Measurements from ENCODE around the gene SPEM1.
A peak's percentile ranks its signal among the peaks of the same experiment; 100 is the strongest.
"Not testable (repeated sequence)": the region's sequence is repeated elsewhere in the genome, so short reads cannot be mapped to it uniquely, and the experiment has no call there.

The SPEM1 gene

DNA sequence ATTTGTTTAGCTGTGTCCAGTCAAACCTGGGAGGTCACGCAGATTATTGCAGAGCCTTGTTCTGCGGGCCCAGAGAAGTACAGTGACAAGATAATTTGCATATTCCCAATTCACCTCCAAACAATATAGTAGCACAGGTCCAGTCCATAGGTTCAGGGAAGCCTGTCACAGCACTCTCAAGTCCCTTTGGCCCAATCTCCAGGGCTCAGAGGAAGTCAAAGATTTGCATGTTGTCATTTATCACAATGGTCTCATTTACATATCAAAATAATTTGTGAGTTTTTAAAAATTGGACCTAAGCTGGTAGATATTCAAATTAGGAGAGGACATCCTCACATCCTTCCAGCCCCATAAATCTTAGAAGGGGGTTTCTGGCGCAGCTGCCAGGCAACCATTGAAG is 47.4 kb downstream of the SPEM1 start:
- no peaks in the 10 kb centered on the region for H3K9me3 ChIP-seq (ENCODE audit: low read length)
- H3K9ac ChIP-seq (ENCODE audit: low read length): no peak overlapping the region
- H3K4me3 ChIP-seq (ENCODE audit: low read depth in 1 of 2, low read length in 2 of 2): no peak overlapping the region
- peaks cover 8% of the 10 kb centered on the region for H3K36me3 ChIP-seq (ENCODE audit: insufficient read depth, low read length)
- peaks cover 32% of the 10 kb centered on the region for H3K4me1 ChIP-seq (ENCODE audit: insufficient read depth, low read length)
- H3K27ac ChIP-seq (ENCODE audit: low read depth, low read length): peak overlapping the region; percentile 21
- no peaks in the 10 kb centered on the region for H3K27me3 ChIP-seq (ENCODE audit: control insufficient read depth in 1 of 2, insufficient read depth in 2 of 2, low read length in 2 of 2)

DNA sequence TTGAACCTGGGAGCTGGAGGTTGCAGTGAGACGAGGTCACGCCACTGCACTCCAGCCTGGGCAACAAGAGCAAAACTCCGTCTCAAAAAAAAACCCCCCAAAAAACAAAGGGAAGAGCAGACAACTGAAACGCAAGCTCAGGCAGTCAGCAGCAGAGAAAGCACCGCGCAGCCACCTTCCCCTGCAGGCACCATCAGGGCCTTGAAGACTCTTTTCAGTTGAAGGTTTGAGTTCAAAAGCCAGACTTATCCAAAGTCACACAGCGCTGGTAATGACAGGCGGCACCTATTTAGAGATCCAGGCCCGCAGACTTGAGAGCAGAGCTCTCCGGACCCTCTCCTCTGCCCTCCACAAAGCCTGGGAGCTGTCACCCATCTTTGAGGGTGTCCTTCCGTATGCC is 48.2 kb downstream of the SPEM1 start:
- Histone ChIP-seq H3K4me1 (ENCODE audit: insufficient read depth, low read length) (peaks cover 32% of the 10 kb centered on the region), H3K27ac (ENCODE audit: low read depth, low read length) (no peak overlapping the region), H3K27me3 (ENCODE audit: control insufficient read depth in 1 of 2, insufficient read depth in 2 of 2, low read length in 2 of 2) (no peaks in the 10 kb centered on the region), H3K4me3 (ENCODE audit: low read depth in 1 of 2, low read length in 2 of 2) (no peak overlapping the region), H3K9me3 (ENCODE audit: low read length) (no peaks in the 10 kb centered on the region), H3K9ac (ENCODE audit: low read length) (no peak overlapping the region), H3K36me3 (ENCODE audit: insufficient read depth, low read length) (peaks cover 8% of the 10 kb centered on the region)

DNA sequence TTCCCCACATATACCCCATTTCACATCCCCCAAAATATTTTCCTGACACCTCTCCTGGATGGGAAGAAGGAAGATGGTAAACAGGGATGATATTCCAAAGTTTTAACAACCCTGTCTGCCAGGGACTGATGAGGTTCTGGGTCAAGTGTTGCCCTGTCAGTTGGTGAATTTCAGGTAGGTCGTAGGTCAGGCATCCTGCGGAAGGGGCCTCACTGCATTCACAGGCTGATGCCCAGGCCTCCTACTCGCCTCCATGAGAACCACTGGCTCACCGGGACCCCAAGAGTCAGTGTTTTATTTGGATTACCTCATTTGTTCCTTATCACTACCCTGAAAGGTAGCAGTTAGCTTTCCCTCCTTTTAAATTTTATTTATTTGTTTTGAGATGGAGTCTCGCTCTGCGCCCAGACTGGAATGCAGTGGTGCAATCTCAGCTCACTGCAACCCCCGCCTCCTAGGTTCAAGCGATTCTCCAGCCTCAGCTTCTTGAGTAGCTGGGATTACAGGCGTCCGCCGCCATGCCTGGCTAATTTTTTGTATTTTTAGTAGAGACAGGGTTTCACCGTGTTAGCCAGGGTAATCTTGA is 48.8 kb downstream of the SPEM1 start:
- Histone ChIP-seq H3K27ac (ENCODE audit: low read depth, low read length) (no peak overlapping the region), H3K4me3 (ENCODE audit: low read depth in 1 of 2, low read length in 2 of 2) (no peak overlapping the region), H3K36me3 (ENCODE audit: insufficient read depth, low read length) (peaks cover 4% of the 10 kb centered on the region), H3K9ac (ENCODE audit: low read length) (no peak overlapping the region), H3K27me3 (ENCODE audit: control insufficient read depth in 1 of 2, insufficient read depth in 2 of 2, low read length in 2 of 2) (no peaks in the 10 kb centered on the region), H3K4me1 (ENCODE audit: insufficient read depth, low read length) (peaks cover 32% of the 10 kb centered on the region), H3K9me3 (ENCODE audit: low read length) (no peaks in the 10 kb centered on the region)

DNA sequence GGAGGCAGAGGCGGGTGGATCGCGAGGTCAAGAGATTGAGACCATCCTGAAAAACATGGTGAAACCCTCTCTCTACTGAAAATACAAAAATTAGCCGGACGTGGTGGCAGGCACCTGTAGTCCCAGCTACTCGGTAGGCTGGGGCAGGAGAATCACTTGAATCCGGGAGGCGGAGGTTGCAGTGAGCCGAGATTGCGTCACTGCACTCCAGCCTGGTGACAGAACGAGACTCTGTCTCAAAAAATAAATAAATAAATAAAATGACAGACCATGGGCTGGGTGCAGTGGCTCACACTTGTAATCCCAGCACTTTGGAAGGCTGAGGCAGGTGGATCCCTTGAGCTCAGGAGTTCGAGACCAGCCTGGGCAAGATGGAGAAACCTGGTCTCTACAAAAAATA is 49.7 kb downstream of the SPEM1 start:
- H3K36me3 ChIP-seq (ENCODE audit: insufficient read depth, low read length); H3K27ac ChIP-seq (ENCODE audit: low read depth, low read length); H3K9ac ChIP-seq (ENCODE audit: low read length); H3K9me3 ChIP-seq (ENCODE audit: low read length); H3K4me3 ChIP-seq (ENCODE audit: low read depth in 1 of 2, low read length in 2 of 2); H3K27me3 ChIP-seq (ENCODE audit: control insufficient read depth in 1 of 2, insufficient read depth in 2 of 2, low read length in 2 of 2): not testable (repeated sequence)
- H3K4me1 ChIP-seq (ENCODE audit: insufficient read depth, low read length): peaks cover 39% of the 10 kb centered on the region

DNA sequence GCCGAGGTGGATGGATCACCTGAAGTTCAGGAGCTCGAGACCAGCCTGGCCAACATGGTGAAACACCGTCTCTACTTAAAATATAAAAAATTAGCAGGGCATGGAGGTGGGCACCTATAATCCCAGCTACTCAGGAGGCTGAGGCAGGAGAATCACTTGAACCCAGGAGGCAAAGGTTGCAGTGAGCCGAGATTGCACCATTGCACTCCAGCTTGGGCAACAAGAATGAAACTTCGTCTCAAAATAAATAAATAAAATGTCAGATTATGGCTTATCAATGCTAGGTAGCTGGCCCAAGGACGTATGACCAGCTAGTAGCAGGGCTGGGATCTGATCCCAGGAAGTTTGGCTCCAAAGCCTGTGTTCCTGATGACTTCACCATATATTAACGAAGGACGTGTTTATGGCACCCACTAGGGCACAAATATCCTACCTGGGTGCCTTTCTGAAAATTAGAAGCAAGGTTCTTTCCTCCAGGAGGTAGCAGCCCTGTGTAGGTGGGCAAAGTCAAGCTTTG is 50.4 kb downstream of the SPEM1 start:
- peaks cover 46% of the 10 kb centered on the region for H3K4me1 ChIP-seq (ENCODE audit: insufficient read depth, low read length)
- H3K27ac ChIP-seq (ENCODE audit: low read depth, low read length); H3K9ac ChIP-seq (ENCODE audit: low read length); H3K4me3 ChIP-seq (ENCODE audit: low read depth in 1 of 2, low read length in 2 of 2); H3K36me3 ChIP-seq (ENCODE audit: insufficient read depth, low read length); H3K9me3 ChIP-seq (ENCODE audit: low read length); H3K27me3 ChIP-seq (ENCODE audit: control insufficient read depth in 1 of 2, insufficient read depth in 2 of 2, low read length in 2 of 2): not testable (repeated sequence)

Measured in muscle layer of colon (tissue), 2 donors.